Amygdala (tissue), 56 donors: Measurements from ENCODE around the gene ULBP1.
"Not testable (repeated sequence)": the region's sequence is repeated elsewhere in the genome, so short reads cannot be mapped to it uniquely, and the experiment has no call there.

ENCODE experiments used
- DNase-seq, 56 donors: peaks; one replicate each; lab custom pipeline; 2025; lab: John Stamatoyannopoulos, UW

The ULBP1 gene

GRCh38 chr6:149950423-149950822 is 13.3 kb upstream of the ULBP1 start:
- no peak for DNase-seq

- DNase-seq, result no peak
Measured at GRCh38 chr6:149951096-149951495, 12.6 kb upstream of the ULBP1 start.

GRCh38 chr6:149951626-149952025 is 12.1 kb upstream of the ULBP1 start:
- no peak for DNase-seq

GRCh38 chr6:149953390-149953789 is 10.4 kb upstream of the ULBP1 start:
- not testable (repeated sequence) for DNase-seq

- not testable (repeated sequence) for DNase-seq
Measured at GRCh38 chr6:149953934-149954327, 9.8 kb upstream of the ULBP1 start.

- not testable (repeated sequence) for DNase-seq
Measured at GRCh38 chr6:149954328-149954983, 9.3 kb upstream of the ULBP1 start.

GRCh38 chr6:149954984-149955653 is 8.6 kb upstream of the ULBP1 start:
- not testable (repeated sequence) for DNase-seq

- DNase-seq, result not testable (repeated sequence)
Measured at GRCh38 chr6:149955654-149956317, 8.0 kb upstream of the ULBP1 start.

- DNase-seq, result not testable (repeated sequence)
Measured at GRCh38 chr6:149958124-149958523, 5.6 kb upstream of the ULBP1 start.

GRCh38 chr6:149959806-149960205 is 3.9 kb upstream of the ULBP1 start:
- not testable (repeated sequence) for DNase-seq

- DNase-seq, result no peak
Measured at GRCh38 chr6:149960488-149960887, 3.3 kb upstream of the ULBP1 start.

- DNase-seq, result no peak
Measured at GRCh38 chr6:149961728-149962425, 1.9 kb upstream of the ULBP1 start.

- DNase-seq, result no peak
Measured at GRCh38 chr6:149962461-149963211, 1.1 kb upstream of the ULBP1 start.

GRCh38 chr6:149963212-149963461 is 606 bp upstream of the ULBP1 start:
- DNase-seq, result peak in 7 of 56 donors; percentile 30 to 38 (median 31)

GRCh38 chr6:149964308-149965193 is 808 bp downstream of the ULBP1 start:
- no peak for DNase-seq

- no peak for DNase-seq
Measured at GRCh38 chr6:149965194-149966020, 1.7 kb downstream of the ULBP1 start.

GRCh38 chr6:149966319-149966718 is 2.6 kb downstream of the ULBP1 start:
- not testable (repeated sequence) for DNase-seq

- DNase-seq, result no peak
Measured at GRCh38 chr6:149967591-149967990, 3.8 kb downstream of the ULBP1 start.

- not testable (repeated sequence) for DNase-seq
Measured at GRCh38 chr6:149967999-149968398, 4.3 kb downstream of the ULBP1 start.
